Lower leg skin (tissue), 3 donors: ENCODE measurements around the gene RACGAP1.

Experiments
- POLR2A ChIP-seq, 2 donors: fragments of 450-650 bp; IDR thresholded peaks; one replicate each; pipeline ENCODE4 v1.6.1; 2016 to 2017; ENCODE audit warnings: antibody characterized with exemption in 2 of 2, mild to moderate bottlenecking in 1 of 2, moderate library complexity in 1 of 2
- TF ChIP-seq, protein P1 (sequence below), 3 donors: fragments of 450-650 bp; IDR thresholded peaks; one replicate each; pipeline ENCODE4 v1.5.1; 2016; ENCODE audit warnings: antibody characterized with exemption in 3 of 3, mild to moderate bottlenecking in 3 of 3, moderate library complexity in 2 of 3

DNA sequence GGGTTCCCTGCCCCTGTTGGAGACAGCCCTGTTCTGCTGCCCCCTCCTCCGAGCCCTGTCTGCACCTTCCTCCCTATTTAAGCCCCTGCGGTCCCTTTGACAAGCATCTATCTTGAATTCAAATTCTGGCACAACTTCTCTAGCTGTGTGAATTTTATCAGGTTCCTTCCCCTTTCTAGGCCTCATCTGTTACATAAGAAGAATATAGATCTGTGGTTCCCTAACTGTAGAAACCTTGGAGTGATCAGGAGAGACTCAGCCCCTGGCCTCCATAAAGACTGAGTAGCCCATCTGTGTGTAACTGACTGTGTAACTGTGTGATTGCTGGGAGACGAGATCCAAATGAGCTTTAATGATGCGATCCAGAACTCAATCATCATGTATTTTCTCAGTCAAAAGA lies 13.0 kb upstream of the RACGAP1 start:
- TF ChIP-seq, protein P1, sequence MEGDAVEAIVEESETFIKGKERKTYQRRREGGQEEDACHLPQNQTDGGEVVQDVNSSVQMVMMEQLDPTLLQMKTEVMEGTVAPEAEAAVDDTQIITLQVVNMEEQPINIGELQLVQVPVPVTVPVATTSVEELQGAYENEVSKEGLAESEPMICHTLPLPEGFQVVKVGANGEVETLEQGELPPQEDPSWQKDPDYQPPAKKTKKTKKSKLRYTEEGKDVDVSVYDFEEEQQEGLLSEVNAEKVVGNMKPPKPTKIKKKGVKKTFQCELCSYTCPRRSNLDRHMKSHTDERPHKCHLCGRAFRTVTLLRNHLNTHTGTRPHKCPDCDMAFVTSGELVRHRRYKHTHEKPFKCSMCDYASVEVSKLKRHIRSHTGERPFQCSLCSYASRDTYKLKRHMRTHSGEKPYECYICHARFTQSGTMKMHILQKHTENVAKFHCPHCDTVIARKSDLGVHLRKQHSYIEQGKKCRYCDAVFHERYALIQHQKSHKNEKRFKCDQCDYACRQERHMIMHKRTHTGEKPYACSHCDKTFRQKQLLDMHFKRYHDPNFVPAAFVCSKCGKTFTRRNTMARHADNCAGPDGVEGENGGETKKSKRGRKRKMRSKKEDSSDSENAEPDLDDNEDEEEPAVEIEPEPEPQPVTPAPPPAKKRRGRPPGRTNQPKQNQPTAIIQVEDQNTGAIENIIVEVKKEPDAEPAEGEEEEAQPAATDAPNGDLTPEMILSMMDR (IDR thresholded peaks at IDR 0.05), result no peak
- no peak for TF ChIP-seq POLR2A (IDR thresholded peaks at IDR 0.05)
